ENCODE measurements around the gene PRSS58.

DNA sequence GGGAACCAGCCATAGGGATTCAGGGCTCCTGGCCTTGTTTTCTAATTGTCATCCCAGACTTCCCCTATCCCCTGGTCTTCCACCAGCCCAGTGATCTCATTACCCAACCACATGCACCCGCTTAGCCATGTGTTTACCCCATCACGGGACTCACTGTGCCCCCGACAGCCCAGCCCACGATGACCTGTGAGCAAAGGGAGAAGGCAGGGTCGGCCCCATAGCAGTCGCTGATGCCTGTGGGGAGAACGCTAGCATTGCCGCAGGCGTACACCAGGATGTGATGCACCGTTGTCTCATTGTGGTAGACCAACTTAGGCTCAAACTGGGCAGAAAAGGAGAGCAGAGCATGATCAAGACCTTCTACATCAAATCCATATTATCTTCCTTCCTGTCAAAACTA is 14.0 kb downstream of the PRSS58 start:
- TF ChIP-seq, protein P1, sequence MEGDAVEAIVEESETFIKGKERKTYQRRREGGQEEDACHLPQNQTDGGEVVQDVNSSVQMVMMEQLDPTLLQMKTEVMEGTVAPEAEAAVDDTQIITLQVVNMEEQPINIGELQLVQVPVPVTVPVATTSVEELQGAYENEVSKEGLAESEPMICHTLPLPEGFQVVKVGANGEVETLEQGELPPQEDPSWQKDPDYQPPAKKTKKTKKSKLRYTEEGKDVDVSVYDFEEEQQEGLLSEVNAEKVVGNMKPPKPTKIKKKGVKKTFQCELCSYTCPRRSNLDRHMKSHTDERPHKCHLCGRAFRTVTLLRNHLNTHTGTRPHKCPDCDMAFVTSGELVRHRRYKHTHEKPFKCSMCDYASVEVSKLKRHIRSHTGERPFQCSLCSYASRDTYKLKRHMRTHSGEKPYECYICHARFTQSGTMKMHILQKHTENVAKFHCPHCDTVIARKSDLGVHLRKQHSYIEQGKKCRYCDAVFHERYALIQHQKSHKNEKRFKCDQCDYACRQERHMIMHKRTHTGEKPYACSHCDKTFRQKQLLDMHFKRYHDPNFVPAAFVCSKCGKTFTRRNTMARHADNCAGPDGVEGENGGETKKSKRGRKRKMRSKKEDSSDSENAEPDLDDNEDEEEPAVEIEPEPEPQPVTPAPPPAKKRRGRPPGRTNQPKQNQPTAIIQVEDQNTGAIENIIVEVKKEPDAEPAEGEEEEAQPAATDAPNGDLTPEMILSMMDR (conservative IDR thresholded peaks at IDR 0.05), result no peak
- no peak for TF ChIP-seq EZH2 (IDR thresholded peaks at IDR 0.05; ENCODE audit: low read depth)
